NCI-H1048 (cell line): ENCODE data around the gene TTLL9.
"Not testable (repeated sequence)": the region's sequence is repeated elsewhere in the genome, so short reads cannot be mapped to it uniquely, and the experiment has no call there.

Source experiments
- DNase-seq: peaks from one replicate; lab custom pipeline; 2025; lab: John Stamatoyannopoulos, UW

Gene TTLL9

GRCh38 chr20:31883829-31884228, 13.4 kb downstream of the TTLL9 start:
- no peak for DNase-seq

DNA sequence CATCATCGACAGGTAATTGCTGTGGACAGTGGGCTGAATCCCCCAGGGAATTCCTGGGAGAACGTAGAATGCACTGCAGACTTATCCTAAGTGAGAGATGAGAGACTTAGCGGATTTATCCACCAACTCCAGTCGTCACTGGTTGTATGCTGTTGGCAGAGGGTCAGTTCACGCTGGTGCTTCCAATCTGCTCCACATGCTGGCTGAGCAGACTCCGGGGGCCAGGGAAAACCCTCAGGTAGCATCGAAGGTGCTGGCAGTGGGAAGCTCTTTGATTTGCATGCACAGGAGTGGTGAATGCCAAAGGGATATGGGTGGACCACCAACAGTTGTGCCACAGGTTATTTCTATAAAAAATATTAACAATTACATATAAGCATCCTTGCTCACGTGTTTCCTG, 20.2 kb downstream of the TTLL9 start:
- no peak for DNase-seq

DNA sequence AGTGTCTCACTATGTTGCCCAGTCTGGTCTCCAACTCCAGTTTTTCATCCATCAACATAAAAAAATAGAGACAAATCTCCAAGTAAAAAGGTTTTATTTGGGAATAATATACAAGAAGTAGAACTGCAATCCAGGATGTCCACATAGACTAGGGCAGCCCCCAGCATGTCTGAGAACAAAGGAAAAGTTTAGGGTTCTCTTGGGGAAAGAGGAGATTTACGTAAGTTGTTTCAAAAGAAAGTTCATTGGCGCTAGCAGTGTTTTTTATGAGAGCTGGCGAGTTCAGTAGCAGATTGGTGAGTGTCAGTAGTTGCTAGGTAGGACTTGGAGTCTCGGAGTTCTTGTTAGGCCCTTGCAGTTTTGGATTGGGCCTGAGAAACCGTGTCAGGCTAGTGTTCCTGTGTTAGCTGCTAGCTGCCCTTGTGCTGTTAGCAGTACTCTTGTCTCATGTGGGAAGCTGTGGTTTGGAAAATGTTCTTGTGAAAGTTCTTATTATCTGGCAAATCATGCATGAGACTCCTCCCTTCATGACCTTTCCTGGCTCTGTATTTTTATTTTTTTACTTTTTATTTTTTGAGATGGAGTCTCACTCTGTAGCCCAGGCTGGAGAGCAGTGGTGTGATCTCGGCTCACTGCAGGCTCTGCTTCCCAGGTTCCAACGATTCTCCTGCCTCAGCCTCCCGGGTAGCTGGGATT, 24.7 kb downstream of the TTLL9 start:
- DNase-seq: no peak

- DNase-seq: no peak
These were observed 25.6 kb downstream of the TTLL9 start for GRCh38 chr20:31896049-31896448.

- no peak for DNase-seq
These were observed 27.1 kb downstream of the TTLL9 start for GRCh38 chr20:31897541-31897940.

- DNase-seq: no peak
These were observed 31.2 kb downstream of the TTLL9 start for GRCh38 chr20:31901615-31902014.

GRCh38 chr20:31903627-31904386, 33.4 kb downstream of the TTLL9 start:
- DNase-seq: no peak

DNA sequence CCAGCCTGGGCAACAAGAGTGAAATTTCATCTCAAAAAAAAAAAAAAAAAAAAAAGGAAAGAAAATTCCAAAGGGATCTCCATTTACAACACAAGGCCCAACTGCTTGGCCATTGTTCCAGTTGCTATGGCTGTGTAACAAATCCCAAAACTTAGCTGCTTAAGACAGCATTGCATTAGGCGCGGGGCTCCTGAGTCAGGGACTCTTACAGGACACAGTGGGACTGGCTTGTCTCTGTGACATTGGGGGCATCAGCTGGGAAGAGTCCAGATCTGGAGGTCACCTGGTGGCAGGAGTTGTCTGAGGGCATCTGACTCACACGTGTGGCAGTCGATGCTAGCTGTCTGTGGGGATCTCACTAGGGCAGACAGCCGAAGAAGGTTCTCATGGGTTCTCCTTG, 35.6 kb downstream of the TTLL9 start:
- DNase-seq: no peak

DNA sequence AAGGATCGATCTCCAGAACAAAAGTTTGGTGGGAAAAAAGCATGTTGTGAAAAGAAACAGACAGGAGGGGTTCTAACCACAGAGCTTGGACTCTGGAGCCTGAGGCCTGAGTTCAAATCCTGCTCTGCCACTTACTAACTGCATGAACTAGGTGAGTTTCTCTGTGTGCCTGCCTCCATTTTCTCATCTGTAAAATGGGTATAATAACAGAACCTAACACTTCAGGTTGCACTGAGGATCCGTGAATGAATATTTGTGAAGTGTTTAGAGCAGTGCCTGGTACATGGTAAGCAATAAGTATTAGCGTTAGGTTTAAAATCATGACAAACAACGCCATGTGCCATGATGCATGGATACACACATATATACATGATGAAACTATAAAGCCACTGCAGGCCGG, 36.6 kb downstream of the TTLL9 start:
- DNase-seq: no peak

DNA sequence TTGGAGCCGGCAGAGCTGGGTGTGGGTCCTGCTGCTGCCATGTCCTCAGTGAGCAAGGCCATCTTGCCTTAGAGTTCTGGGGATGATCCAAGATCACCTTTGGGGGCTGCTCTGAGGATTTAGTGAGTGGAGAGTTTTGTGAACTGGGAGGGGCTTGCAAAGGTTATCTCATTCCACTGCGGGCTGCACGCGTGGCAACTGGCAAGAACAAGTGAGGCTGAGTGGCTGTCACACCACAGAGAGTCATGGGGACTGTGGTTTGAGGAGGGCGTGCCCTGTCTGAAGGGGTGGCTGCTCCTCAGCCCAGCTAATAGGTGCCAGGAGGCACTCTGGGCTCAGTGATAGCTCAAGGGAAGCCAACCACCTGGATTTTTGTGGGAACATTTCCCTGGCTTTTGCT, 37.6 kb downstream of the TTLL9 start:
- DNase-seq: no peak

DNA sequence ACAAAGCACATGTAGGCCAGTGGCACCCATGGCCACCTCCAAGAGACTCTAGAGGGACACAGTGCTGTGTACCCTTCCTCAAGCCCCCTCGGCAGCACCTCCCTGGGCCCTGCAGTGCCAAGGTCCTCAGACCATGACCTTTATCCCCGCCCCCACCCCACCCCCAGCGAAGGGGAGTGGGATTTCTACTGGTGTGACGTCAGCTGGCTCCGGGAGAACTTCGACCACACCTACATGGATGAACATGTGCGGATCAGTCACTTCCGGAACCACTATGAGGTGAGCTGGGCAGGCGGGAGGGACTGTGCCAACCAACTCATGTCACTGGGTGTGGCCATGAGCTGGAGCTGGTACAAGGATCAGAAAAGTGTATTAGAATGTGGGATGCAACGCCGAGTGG, 38.0 kb downstream of the TTLL9 start:
- DNase-seq: no peak

GRCh38 chr20:31909253-31910070, 39.0 kb downstream of the TTLL9 start:
- DNase-seq: no peak

GRCh38 chr20:31910071-31910803, 39.8 kb downstream of the TTLL9 start:
- no peak for DNase-seq

DNA sequence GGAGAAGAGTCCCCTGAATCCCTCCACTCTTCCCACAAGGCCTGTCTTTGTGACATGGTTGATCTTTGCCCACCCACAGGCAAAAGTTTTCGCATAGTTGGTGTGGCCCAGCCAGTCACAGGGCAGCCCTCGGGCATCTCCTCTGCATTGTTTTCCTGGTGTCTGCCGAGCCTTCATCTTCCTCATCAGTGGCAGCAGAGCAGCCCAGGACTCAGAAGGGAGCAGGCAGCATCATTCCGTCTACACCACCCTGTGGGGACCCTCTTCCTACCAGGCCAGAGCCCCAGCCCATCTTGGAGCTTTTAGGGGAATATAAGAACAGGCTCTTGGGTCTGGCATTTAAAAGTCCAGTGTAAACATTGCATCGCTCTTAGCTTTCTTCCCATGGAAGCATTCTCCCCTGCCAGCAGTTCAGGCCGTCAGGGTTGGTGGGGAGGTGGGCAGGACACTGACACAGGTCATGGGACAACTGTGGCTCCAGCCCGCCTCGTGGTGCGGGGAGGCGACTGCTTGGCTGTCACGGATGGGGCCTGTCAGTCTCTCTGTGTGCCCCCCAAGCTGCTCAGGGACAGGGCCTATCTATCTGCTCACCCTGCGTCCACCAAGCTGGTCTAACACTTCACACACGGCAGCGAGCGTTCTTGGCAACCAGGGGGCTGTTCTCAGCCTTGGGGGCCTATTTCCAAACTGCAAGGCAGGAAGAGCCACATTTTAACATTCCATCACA, 43.2 kb downstream of the TTLL9 start:
- DNase-seq: no peak

GRCh38 chr20:31914170-31914569, 43.7 kb downstream of the TTLL9 start:
- DNase-seq: no peak

GRCh38 chr20:31915491-31916280, 45.3 kb downstream of the TTLL9 start:
- DNase-seq: no peak

DNA sequence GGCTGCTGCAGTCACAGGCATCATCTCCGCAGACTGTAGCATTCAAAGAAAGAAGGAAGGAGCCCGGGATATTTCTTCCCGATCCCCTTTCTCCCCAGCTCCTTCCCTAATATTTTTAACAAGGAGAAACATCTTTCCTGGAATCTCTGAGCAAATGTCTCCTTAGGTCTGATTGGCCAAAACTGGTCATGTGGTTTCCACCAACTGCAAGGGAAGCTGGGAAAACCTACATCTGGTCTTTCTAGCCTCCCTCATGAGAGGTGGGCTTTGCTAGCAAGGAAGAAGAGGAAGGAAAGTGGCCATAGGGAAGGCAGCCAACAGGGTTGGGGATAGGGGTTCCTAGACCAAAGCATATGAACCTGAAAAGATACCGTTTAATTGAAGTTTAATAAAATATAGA, 46.3 kb downstream of the TTLL9 start:
- DNase-seq: no peak

DNA sequence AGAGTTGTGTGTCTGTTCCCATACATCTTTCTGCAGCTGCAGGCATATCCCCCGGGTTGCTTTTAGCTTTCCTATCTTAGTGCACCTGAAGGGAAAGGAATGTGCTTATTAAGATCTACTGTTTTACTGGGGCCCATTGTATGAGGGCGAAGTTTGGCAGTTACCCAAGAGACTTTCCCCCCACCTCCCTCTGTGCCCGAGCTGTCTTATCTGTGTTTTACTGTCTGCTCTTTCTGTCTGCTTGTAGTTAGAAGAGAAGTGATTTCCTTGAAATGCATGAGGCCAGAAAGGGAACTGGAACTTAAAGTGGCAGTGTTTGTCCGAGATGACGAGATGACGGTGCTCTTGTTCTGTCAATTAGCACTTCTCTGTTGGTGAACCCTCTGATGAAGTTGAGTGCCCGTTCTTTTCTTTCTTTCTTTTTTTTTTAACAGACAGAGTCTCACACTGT, 47.6 kb downstream of the TTLL9 start:
- DNase-seq: not testable (repeated sequence)

- DNase-seq: no peak
These were observed 48.2 kb downstream of the TTLL9 start for GRCh38 chr20:31918466-31919105.
